Spleen (tissue), 11 donors: ENCODE data around the gene CDHR2. TPM values are rescaled to one million over a fixed set of nuclear protein-coding genes. Genes with fewer than 3 reads are reported as not detected.
A peak's percentile ranks its signal among the peaks of the same experiment; 100 is the strongest.

ENCODE experiments used
- DNase-seq: peaks from one replicate; pipeline ENCODE4 v3.0.0-alpha.2; 2020
- H3K27ac ChIP-seq, 8 donors: fragments of 200-600 bp; sonication (generic) in 7 of 8; 1 replicate in 4 of 8; 2 replicates in 4 of 8; pipeline versions ENCODE4 v1.5.0 to v1.8.0; 2016 to 2021; ENCODE audit warnings: inconsistent platforms in 4 of 8, mild to moderate bottlenecking in 4 of 8, moderate library complexity in 1 of 8
- H3K27me3 ChIP-seq, 7 donors: fragments of 200-600 bp; sonication (generic) in 6 of 7; replicated peaks in 1 of 7; 1 replicate in 4 of 7; 2 replicates in 3 of 7; pipeline versions ENCODE4 v1.5.0 to v1.8.0; 2016 to 2021; ENCODE audit warnings: inconsistent platforms in 3 of 7, mild to moderate bottlenecking in 1 of 7
- H3K36me3 ChIP-seq, 6 donors: fragments of 200-600 bp; sonication (generic) in 5 of 6; 1 replicate in 4 of 6; 2 replicates in 2 of 6; pipeline versions ENCODE4 v1.5.0 to v1.8.0; 2016 to 2021; ENCODE audit warnings: inconsistent platforms in 2 of 6
- H3K4me1 ChIP-seq, 6 donors: fragments of 200-600 bp; sonication (generic) in 5 of 6; 1 replicate in 3 of 6; 2 replicates in 3 of 6; pipeline versions ENCODE4 v1.5.0 to v1.8.0; 2016 to 2021; ENCODE audit warnings: inconsistent platforms in 3 of 6
- H3K4me3 ChIP-seq, 8 donors: fragments of 200-600 bp; sonication (generic) in 7 of 8; 1 replicate in 4 of 8; 2 replicates in 4 of 8; pipeline versions ENCODE4 v1.5.0 to v1.8.0; 2016 to 2021; ENCODE audit warnings: inconsistent platforms in 4 of 8, mild to moderate bottlenecking in 4 of 8, moderate library complexity in 2 of 8
- H3K9me3 ChIP-seq, 8 donors: fragments of 200-600 bp; sonication (generic) in 7 of 8; 1 replicate in 4 of 8; 2 replicates in 4 of 8; pipeline versions ENCODE4 v1.5.0 to v1.8.0; 2016 to 2021; ENCODE audit warnings: inconsistent platforms in 4 of 8
- CTCF ChIP-seq, 11 experiments: fragments of 200-600 bp in 7 of 11; fragments of 450-650 bp in 4 of 11; sonication (generic) in 4 of 11; IDR thresholded peaks in 8 of 11; conservative IDR thresholded peaks in 3 of 11; 1 replicate in 7 of 11; 2 replicates in 4 of 11; pipeline versions ENCODE4 v1.4.0 to v1.8.0; 2016 to 2021; ENCODE audit warnings: antibody characterized with exemption in 11 of 11, inconsistent platforms in 4 of 11, mild to moderate bottlenecking in 1 of 11
- POLR2A ChIP-seq, 3 donors: fragments of 450-650 bp; IDR thresholded peaks; one replicate each; pipeline ENCODE4 v1.5.1; 2017; ENCODE audit warnings: antibody characterized with exemption in 3 of 3, mild to moderate bottlenecking in 1 of 3
- POLR2AphosphoS5 ChIP-seq, 3 donors: sonication (generic); formaldehyde crosslinking; IDR thresholded peaks; one replicate each; pipeline ENCODE4 v1.5.1; 2017; ENCODE audit warnings: antibody characterized with exemption in 3 of 3
- WGBS, 5 donors: extraction: QIAGEN DNeasy Blood & Tissue Kit in 3 of 5; methylation state at CpG; one replicate each; pipeline versions ENCODE4 v1.1.5 to v1.1.7; 2013 to 2018; 5-methylcytosine and 5-hydroxymethylcytosine counted together
- intact Hi-C: fragments of 100-400 bp; cut with DNase I; formaldehyde crosslinking; loops from one replicate; pipeline ENCODE4 v1.15.0; 2023; ENCODE audit warnings: low total_unique reads
- microRNA-seq, 3 donors: library from miRNA; unstranded; fragments of <30 nt; microRNA quantifications; one replicate each; pipeline versions ENCODE4 to v1.1.0, GENCODE V29; 2019 to 2020
- polyA plus RNA-seq, 3 donors: library from polyadenylated mRNA; stranded (reverse); fragments of 200-250 nt; gene quantifications; one replicate each; pipeline ENCODE4 v1.2.1, GENCODE V29; 2013
- small RNA-seq, 4 donors: library from RNA; depleted of rRNA; stranded (forward); fragments of <200 nt; gene quantifications; one replicate each; pipeline ENCODE3, GENCODE V24; 2016
- total RNA-seq, 7 donors: library from RNA; depleted of rRNA in 3 of 7; stranded (reverse); fragments of >200 nt in 3 of 7; fragmentation: NEBNext Ultra II Directional in 4 of 7; extraction: Animal tissue kit (Norgen Biotek cat#: 25700) in 4 of 7; gene quantifications; one replicate each; pipeline versions ENCODE4 v1.1.0 to v1.2.1, GENCODE V29; 2016 to 2021
- donor health status: healthy with polysubstance abuse.
- donor health status: DM: no; HTN: no; CAD: no; lungs with moderate emphysema.
- donor health status: DM: no; HTN: no; CAD: no.
- donor health status: Bipolar disorder and iron deficiency.
- donor health status: healthy.
- donor health status: DM: no; HTN: no; CAD: no.
- donor health status: DM: yes; HTN: yes; CAD: no.

CDHR2 gene
- total and polyA plus RNA-seq, 10 donors, result 0.02 to 1.4 (median 0.33) TPM; not detected in 2

- peaks cover 17 to 37% (median 30%) of the 10 kb centered on the region in 6 donors for H3K4me1 ChIP-seq
- intact Hi-C loops, result no loop called here
- peak; percentile 77 for DNase-seq
- H3K4me3 ChIP-seq, result no peak overlapping the region
- peaks cover 0 to 9% (median 0%) of the 10 kb centered on the region in 7 donors for H3K27me3 ChIP-seq
- H3K9me3 ChIP-seq, result no peaks in the 10 kb centered on the region
- no peak for TF ChIP-seq CTCF (IDR thresholded peaks at IDR 0.05 in 8 of 11, conservative IDR thresholded peaks at IDR 0.05 in 3 of 11)
- no peak for TF ChIP-seq POLR2AphosphoS5 (IDR thresholded peaks at IDR 0.05)
- no peak for TF ChIP-seq POLR2A (IDR thresholded peaks at IDR 0.05)
- no peak overlapping the region for H3K27ac ChIP-seq
- WGBS, 5 donors, result 89 to 95% (median 94%) methylated on average over 22 of the region's 22 CpGs
- no peaks in the 10 kb centered on the region for H3K36me3 ChIP-seq
Measured at GRCh38 chr5:176644878-176645670, 95.9 kb downstream of the CDHR2 start.

Small RNAs within 50 kb of the gene (microRNA-seq; reads per million reads assigned to microRNA genes)
- 0 reads per million in 3 donors for gene MIR4281

Small RNAs within 50 kb of the gene (small RNA-seq; reads per million reads assigned to genes)
- gene MIR4281 (0 reads per million in 4 donors), gene RF00019 (0 reads per million in 4 donors), gene RN7SL684P (0 reads per million in 4 donors)

Other genes with a start within 250 kb of the CDHR2 start
- gene KIAA1191, start 187.6 kb upstream of the CDHR2 start, total RNA-seq, result 10 to 100 TPM; 60.2 to 99.0 (median 75.1) TPM
- 10 to 100 TPM; 24.4 to 34.4 (median 26.3) TPM for gene KIAA1191, start 187.6 kb upstream of the CDHR2 start, polyA plus RNA-seq
- gene ARL10, start 183.9 kb upstream of the CDHR2 start, total RNA-seq, result 10 to 100 TPM in 3 of 7 donors, 1 to 10 TPM in 4; 4.7 to 17.8 (median 9.0) TPM
- 1 to 10 TPM; 1.6 to 4.0 (median 2.6) TPM for gene ARL10, start 183.9 kb upstream of the CDHR2 start, polyA plus RNA-seq
- gene NOP16, start 160.7 kb upstream of the CDHR2 start, total RNA-seq, result 10 to 100 TPM in 5 of 7 donors, 1 to 10 TPM in 2; 5.9 to 23.3 (median 12.4) TPM
- 10 to 100 TPM; 37.4 to 47.1 (median 41.5) TPM for gene NOP16, start 160.7 kb upstream of the CDHR2 start, polyA plus RNA-seq
- gene HIGD2A, start 160.6 kb upstream of the CDHR2 start, total RNA-seq, result 100 to 1,000 TPM in 4 of 7 donors, 10 to 100 TPM in 3; 89.3 to 191 (median 102) TPM
- gene HIGD2A, start 160.6 kb upstream of the CDHR2 start, polyA plus RNA-seq, result 100 to 1,000 TPM; 196 to 276 (median 220) TPM
- 10 to 100 TPM; 51.9 to 70.2 (median 62.9) TPM for gene CLTB, start 132.8 kb upstream of the CDHR2 start, total RNA-seq
- 10 to 100 TPM; 64.1 to 98.4 (median 69.2) TPM for gene CLTB, start 132.8 kb upstream of the CDHR2 start, polyA plus RNA-seq
- gene FAF2, start 101.0 kb upstream of the CDHR2 start, total RNA-seq, result 10 to 100 TPM; 28.6 to 41.3 (median 34.0) TPM
- 1 to 10 TPM; 7.6 to 9.4 (median 9.1) TPM for gene FAF2, start 101.0 kb upstream of the CDHR2 start, polyA plus RNA-seq
- gene RNF44, start 11.9 kb upstream of the CDHR2 start, total RNA-seq, result 100 to 1,000 TPM in 6 of 7 donors, 10 to 100 TPM in 1; 75.1 to 143 (median 121) TPM
- 10 to 100 TPM; 28.0 to 82.1 (median 44.4) TPM for gene RNF44, start 11.9 kb upstream of the CDHR2 start, polyA plus RNA-seq
- 1 to 10 TPM in 4 of 7 donors, under 1 TPM in 3; 0.52 to 1.3 (median 1.1) TPM for gene GPRIN1, start 60.8 kb downstream of the CDHR2 start, total RNA-seq
- gene GPRIN1, start 60.8 kb downstream of the CDHR2 start, polyA plus RNA-seq, result under 1 TPM; 0.13 to 0.48 (median 0.46) TPM
- not detected for gene SNCB, start 81.2 kb downstream of the CDHR2 start, total RNA-seq
- under 1 TPM; 0.19 to 0.41 (median 0.33) TPM for gene SNCB, start 81.2 kb downstream of the CDHR2 start, polyA plus RNA-seq
- not detected for gene EIF4E1B, start 81.3 kb downstream of the CDHR2 start, total RNA-seq
- not detected for gene EIF4E1B, start 81.3 kb downstream of the CDHR2 start, polyA plus RNA-seq
- gene TSPAN17, start 98.1 kb downstream of the CDHR2 start, total RNA-seq, result 10 to 100 TPM; 18.4 to 36.4 (median 24.1) TPM
- 10 to 100 TPM; 15.3 to 33.3 (median 22.6) TPM for gene TSPAN17, start 98.1 kb downstream of the CDHR2 start, polyA plus RNA-seq